Nephron (organoid): ENCODE measurements around the gene PRKAR1B.

Experiments used
- H3K27ac Mint-ChIP-seq, 3 experiments: 2 replicates each; pipeline ENCODE4 v1.8.0; 2020; ENCODE audit warnings: mixed read lengths in 3 of 3, mild to moderate bottlenecking in 2 of 3, moderate library complexity in 1 of 3
- H3K27me3 Mint-ChIP-seq: 2 replicates; pipeline ENCODE4 v1.8.0; 2021; ENCODE audit warnings: low read depth, mild to moderate bottlenecking, moderate library complexity, mixed read lengths
- H3K36me3 Mint-ChIP-seq: 2 replicates; pipeline ENCODE4 v1.8.0; 2020; ENCODE audit warnings: low read depth, mixed read lengths
- H3K4me1 Mint-ChIP-seq: 2 replicates; pipeline ENCODE4 v1.8.0; 2020; ENCODE audit warnings: mixed read lengths
- H3K4me3 Mint-ChIP-seq, 3 experiments: 2 replicates each; pipeline ENCODE4 v1.8.0; 2020; ENCODE audit warnings: mild to moderate bottlenecking in 3 of 3, mixed read lengths in 3 of 3, moderate library complexity in 2 of 3
- H3K9me3 Mint-ChIP-seq: 2 replicates; pipeline ENCODE4 v1.8.0; 2020; ENCODE audit warnings: mixed read lengths
- CTCF ChIP-seq, 3 experiments: fragments of 200-600 bp; sonication (generic); IDR thresholded peaks; one replicate each; pipeline ENCODE4 v1.5.0; 2021; ENCODE audit warnings: antibody characterized with exemption in 3 of 3; ENCODE audit not compliant: unreplicated experiment in 3 of 3

The PRKAR1B gene

GRCh38 chr7:712381-713138 is 14.5 kb downstream of the PRKAR1B start:
- peaks cover 18% of the 10 kb centered on the region for H3K36me3 Mint-ChIP-seq
- H3K27ac Mint-ChIP-seq = no peak overlapping the region
- peaks cover 8% of the 10 kb centered on the region for H3K27me3 Mint-ChIP-seq
- peaks cover 6% of the 10 kb centered on the region for H3K4me1 Mint-ChIP-seq
- TF ChIP-seq CTCF (IDR thresholded peaks at IDR 0.05; ENCODE audit: unreplicated experiment in 3 of 3) = no peak
- H3K4me3 Mint-ChIP-seq = peak overlapping the region; percentile 43 to 79 (median 49)
- H3K9me3 Mint-ChIP-seq = no peaks in the 10 kb centered on the region

GRCh38 chr7:711922-712380 is 15.1 kb downstream of the PRKAR1B start:
- H3K4me3 Mint-ChIP-seq = peak overlapping the region in 1 of 3 experiments; percentile 65
- peaks cover 24% of the 10 kb centered on the region for H3K36me3 Mint-ChIP-seq
- TF ChIP-seq CTCF (IDR thresholded peaks at IDR 0.05; ENCODE audit: unreplicated experiment in 3 of 3) = no peak
- H3K27ac Mint-ChIP-seq = no peak overlapping the region
- H3K27me3 Mint-ChIP-seq = peaks cover 6% of the 10 kb centered on the region
- H3K4me1 Mint-ChIP-seq = peaks cover 6% of the 10 kb centered on the region
- no peaks in the 10 kb centered on the region for H3K9me3 Mint-ChIP-seq

GRCh38 chr7:711093-711921 is 15.8 kb downstream of the PRKAR1B start:
- no peak for TF ChIP-seq CTCF (IDR thresholded peaks at IDR 0.05; ENCODE audit: unreplicated experiment in 3 of 3)
- Mint-ChIP-seq H3K4me3 (peak overlapping the region; percentile 77 to 86 (median 82)), H3K27ac (peak overlapping the region in 1 of 3 experiments; percentile 44), H3K27me3 (no peaks in the 10 kb centered on the region), H3K4me1 (peaks cover 6% of the 10 kb centered on the region), H3K36me3 (peaks cover 23% of the 10 kb centered on the region), H3K9me3 (no peaks in the 10 kb centered on the region)

- Mint-ChIP-seq H3K4me3 (peak overlapping the region; percentile 68 to 78 (median 73)), H3K36me3 (peaks cover 24% of the 10 kb centered on the region), H3K27ac (peak overlapping the region in 2 of 3 experiments; percentile 5 to 64), H3K4me1 (peaks cover 6% of the 10 kb centered on the region), H3K9me3 (no peaks in the 10 kb centered on the region), H3K27me3 (no peaks in the 10 kb centered on the region)
- TF ChIP-seq CTCF (IDR thresholded peaks at IDR 0.05; ENCODE audit: unreplicated experiment in 3 of 3) = no peak
Observed at GRCh38 chr7:710161-710560, 16.9 kb downstream of the PRKAR1B start.

- Mint-ChIP-seq H3K4me1 (no peaks in the 10 kb centered on the region), H3K36me3 (peaks cover 39% of the 10 kb centered on the region), H3K4me3 (peak overlapping the region; percentile 13 to 27 (median 23)), H3K9me3 (peaks cover 6% of the 10 kb centered on the region), H3K27me3 (no peaks in the 10 kb centered on the region), H3K27ac (no peak overlapping the region)
- TF ChIP-seq CTCF (IDR thresholded peaks at IDR 0.05; ENCODE audit: unreplicated experiment in 3 of 3) = no peak
Observed at GRCh38 chr7:707296-708000, 19.6 kb downstream of the PRKAR1B start.
